Measurements from ENCODE around the gene TLE4. TPM values are rescaled to one million over a fixed set of nuclear protein-coding genes. Genes with fewer than 3 reads are reported as not detected.

The TLE4 gene
- total and polyA plus RNA-seq, 7 donors, result 7.6 to 60.9 (median 29.1) TPM

DNA sequence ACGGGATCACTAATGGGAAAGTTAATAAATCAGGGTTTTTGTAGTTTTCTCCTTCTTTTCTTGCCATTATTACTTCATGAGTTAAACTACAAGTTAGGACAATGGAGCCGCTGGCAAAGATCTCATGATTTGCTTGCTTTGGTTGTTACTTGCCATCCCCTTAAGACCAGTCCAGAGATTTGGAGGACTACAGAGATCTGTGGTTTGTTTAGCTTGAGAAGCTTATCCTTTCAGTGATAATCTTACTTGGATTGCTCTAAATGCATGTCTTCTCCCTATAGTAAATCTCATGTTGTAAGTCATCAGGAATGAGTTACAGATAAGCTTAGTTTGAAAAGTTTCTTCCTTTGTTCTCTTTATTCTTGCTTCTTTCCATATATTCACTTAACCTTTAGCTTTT lies 70.9 kb downstream of the TLE4 start:
- 91 to 99% methylated on average over 2 of the region's 2 CpGs for WGBS, 2 donors
- H3K4me3 ChIP-seq, result no peak overlapping the region
- no peak for DNase-seq
- no peak overlapping the region for H3K27ac ChIP-seq
- H3K36me3 ChIP-seq, result peaks cover 0 to 3% (median 0%) of the 10 kb centered on the region in 4 donors
- TF ChIP-seq, protein P1, sequence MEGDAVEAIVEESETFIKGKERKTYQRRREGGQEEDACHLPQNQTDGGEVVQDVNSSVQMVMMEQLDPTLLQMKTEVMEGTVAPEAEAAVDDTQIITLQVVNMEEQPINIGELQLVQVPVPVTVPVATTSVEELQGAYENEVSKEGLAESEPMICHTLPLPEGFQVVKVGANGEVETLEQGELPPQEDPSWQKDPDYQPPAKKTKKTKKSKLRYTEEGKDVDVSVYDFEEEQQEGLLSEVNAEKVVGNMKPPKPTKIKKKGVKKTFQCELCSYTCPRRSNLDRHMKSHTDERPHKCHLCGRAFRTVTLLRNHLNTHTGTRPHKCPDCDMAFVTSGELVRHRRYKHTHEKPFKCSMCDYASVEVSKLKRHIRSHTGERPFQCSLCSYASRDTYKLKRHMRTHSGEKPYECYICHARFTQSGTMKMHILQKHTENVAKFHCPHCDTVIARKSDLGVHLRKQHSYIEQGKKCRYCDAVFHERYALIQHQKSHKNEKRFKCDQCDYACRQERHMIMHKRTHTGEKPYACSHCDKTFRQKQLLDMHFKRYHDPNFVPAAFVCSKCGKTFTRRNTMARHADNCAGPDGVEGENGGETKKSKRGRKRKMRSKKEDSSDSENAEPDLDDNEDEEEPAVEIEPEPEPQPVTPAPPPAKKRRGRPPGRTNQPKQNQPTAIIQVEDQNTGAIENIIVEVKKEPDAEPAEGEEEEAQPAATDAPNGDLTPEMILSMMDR (IDR thresholded peaks at IDR 0.05), result no peak
- TF ChIP-seq EP300 (IDR thresholded peaks at IDR 0.05) (no peak), POLR2A (IDR thresholded peaks at IDR 0.05) (no peak), POLR2AphosphoS5 (IDR thresholded peaks at IDR 0.05) (no peak)
- H3K4me1 ChIP-seq, result peaks cover 0 to 5% (median 0%) of the 10 kb centered on the region in 4 donors
- intact Hi-C loops (cut with DNase I), result no loop called here
- H3K27me3 ChIP-seq, result no peaks in the 10 kb centered on the region
- no peaks in the 10 kb centered on the region for H3K9me3 ChIP-seq

DNA sequence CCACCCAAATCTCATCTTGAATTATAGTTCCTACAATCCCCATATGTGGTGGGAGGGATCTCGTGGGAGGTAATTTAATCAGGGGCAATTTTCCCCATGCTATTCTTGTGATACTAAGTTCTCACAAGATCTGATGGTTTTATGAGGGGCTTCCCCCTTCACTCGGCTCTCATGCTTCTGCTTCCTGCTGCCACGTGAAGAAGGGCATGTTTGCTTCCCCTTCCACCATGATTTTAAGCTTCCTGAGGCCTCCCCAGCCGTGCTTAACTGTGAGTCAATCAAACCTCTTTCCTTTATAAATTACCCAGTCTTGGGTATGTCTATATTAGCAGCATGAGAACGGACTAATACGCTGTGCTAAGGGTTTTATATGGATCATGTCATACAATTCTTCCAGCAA lies 72.3 kb downstream of the TLE4 start:
- Histone ChIP-seq H3K9me3 (no peaks in the 10 kb centered on the region), H3K4me3 (no peak overlapping the region), H3K27ac (no peak overlapping the region), H3K4me1 (peaks cover 0 to 5% (median 0%) of the 10 kb centered on the region in 4 donors), H3K36me3 (peaks cover 0 to 3% (median 0%) of the 10 kb centered on the region in 4 donors), H3K27me3 (no peaks in the 10 kb centered on the region)
- intact Hi-C loops (cut with DNase I), result no loop called here
- TF ChIP-seq, protein P1 (IDR thresholded peaks at IDR 0.05), result no peak
- TF ChIP-seq POLR2A (IDR thresholded peaks at IDR 0.05) (no peak), POLR2AphosphoS5 (IDR thresholded peaks at IDR 0.05) (no peak), EP300 (IDR thresholded peaks at IDR 0.05) (no peak)
- no peak for DNase-seq
- 88 to 91% methylated on average over 6 of the region's 6 CpGs for WGBS, 2 donors

DNA sequence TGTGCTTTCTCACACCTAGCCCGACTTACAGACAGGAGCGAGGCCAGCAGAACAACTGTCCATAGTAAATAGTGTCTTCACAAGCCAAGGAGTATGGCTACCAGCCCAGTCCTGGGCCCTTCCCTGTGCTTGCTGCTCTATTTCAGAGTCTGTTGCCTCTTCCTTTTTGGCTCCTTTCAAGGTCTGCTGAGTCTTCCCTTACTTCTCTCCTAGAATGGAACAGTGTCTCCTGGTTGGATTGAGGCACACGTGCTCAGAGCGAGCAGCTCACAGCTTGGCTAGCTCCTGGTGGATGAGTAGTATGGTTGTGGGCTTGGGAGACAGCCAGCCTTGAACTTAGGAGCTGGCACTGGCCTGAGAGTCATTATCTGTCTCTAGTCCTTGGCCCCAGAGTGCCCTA lies 72.8 kb downstream of the TLE4 start:
- intact Hi-C loops (cut with DNase I), result no loop called here
- Histone ChIP-seq H3K36me3 (peaks cover 0 to 3% (median 0%) of the 10 kb centered on the region in 4 donors), H3K9me3 (no peaks in the 10 kb centered on the region), H3K27ac (no peak overlapping the region), H3K4me1 (peaks cover 0 to 5% (median 0%) of the 10 kb centered on the region in 4 donors), H3K4me3 (no peak overlapping the region), H3K27me3 (no peaks in the 10 kb centered on the region)
- no peak for TF ChIP-seq POLR2A (IDR thresholded peaks at IDR 0.05)
- no peak for TF ChIP-seq EP300 (IDR thresholded peaks at IDR 0.05)
- TF ChIP-seq, protein P1 (IDR thresholded peaks at IDR 0.05), result no peak
- TF ChIP-seq POLR2AphosphoS5 (IDR thresholded peaks at IDR 0.05), result no peak
- 94 to 97% methylated on average over 4 of the region's 4 CpGs for WGBS, 2 donors
- DNase-seq, result no peak

DNA sequence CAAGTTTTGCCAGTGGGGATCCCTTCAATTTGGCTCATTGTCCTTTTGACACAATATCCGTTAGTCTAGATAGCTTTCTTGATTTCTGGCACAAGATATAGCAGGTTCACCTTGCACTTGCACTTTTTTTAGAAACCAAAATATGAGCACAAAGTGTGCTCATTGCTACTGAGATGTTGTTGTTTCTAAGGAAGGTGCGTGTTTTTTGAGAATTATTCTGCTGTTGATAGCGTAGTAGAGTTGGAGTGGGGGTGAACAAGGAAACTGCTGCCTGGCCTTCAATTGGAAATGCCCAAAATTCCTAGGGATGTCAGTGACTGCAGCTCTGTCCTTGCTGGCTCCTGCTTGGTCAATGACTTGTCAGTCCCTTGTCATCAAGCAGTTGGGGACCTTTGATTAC lies 73.3 kb downstream of the TLE4 start:
- peaks cover 0 to 3% (median 0%) of the 10 kb centered on the region in 4 donors for H3K36me3 ChIP-seq
- no peak overlapping the region for H3K27ac ChIP-seq
- intact Hi-C loops (cut with DNase I), result no loop called here
- TF ChIP-seq, protein P1 (IDR thresholded peaks at IDR 0.05), result no peak
- no peak for TF ChIP-seq POLR2AphosphoS5 (IDR thresholded peaks at IDR 0.05)
- no peak for TF ChIP-seq POLR2A (IDR thresholded peaks at IDR 0.05)
- no peak for TF ChIP-seq EP300 (IDR thresholded peaks at IDR 0.05)
- 97 to 98% methylated on average over 3 of the region's 3 CpGs for WGBS, 2 donors
- no peaks in the 10 kb centered on the region for H3K9me3 ChIP-seq
- H3K4me3 ChIP-seq, result no peak overlapping the region
- no peak for DNase-seq
- H3K4me1 ChIP-seq, result peaks cover 0 to 5% (median 0%) of the 10 kb centered on the region in 4 donors
- H3K27me3 ChIP-seq, result no peaks in the 10 kb centered on the region

DNA sequence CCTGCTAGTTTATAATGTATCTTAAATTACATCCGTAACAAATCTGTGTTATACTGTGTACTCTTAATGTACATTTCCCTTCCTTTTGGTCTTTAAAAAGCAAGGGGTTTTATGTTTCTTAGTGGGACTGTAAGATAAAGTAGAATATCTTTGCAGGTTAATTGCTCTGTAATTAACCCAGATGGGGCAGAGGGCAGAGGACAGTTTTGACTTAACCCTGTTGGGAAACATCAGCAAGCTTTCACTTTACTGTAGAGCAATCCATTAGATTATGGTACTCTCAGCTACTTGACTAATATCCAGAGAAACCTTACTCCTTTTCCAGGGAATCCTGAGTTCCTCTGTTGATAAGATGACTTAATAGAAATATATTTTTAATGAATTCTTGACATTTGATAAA lies 74.3 kb downstream of the TLE4 start:
- H3K27ac ChIP-seq, result no peak overlapping the region
- no peaks in the 10 kb centered on the region for H3K27me3 ChIP-seq
- H3K4me1 ChIP-seq, result peaks cover 0 to 5% (median 0%) of the 10 kb centered on the region in 4 donors
- intact Hi-C loops (cut with DNase I), result no loop called here
- TF ChIP-seq EP300 (IDR thresholded peaks at IDR 0.05), result no peak
- TF ChIP-seq, protein P1 (IDR thresholded peaks at IDR 0.05), result no peak
- H3K36me3 ChIP-seq, result peaks cover 0 to 3% (median 0%) of the 10 kb centered on the region in 4 donors
- H3K9me3 ChIP-seq, result no peaks in the 10 kb centered on the region
- 77 to 99% methylated on average over 1 of the region's 1 CpG for WGBS, 2 donors
- no peak overlapping the region for H3K4me3 ChIP-seq
- no peak for DNase-seq
